HEK293T (cell line): ENCODE results near the gene ATF6B.

Experiments
- CTCF ChIA-PET: fragments of 350-600 bp; formaldehyde crosslinking; extraction: SDS; loops from one replicate; lab custom pipeline; 2021; ENCODE audit warnings: antibody characterized with exemption, inconsistent platforms; lab: Yijun Ruan, JAX
- POLR2A ChIA-PET: fragments of 350-600 bp; formaldehyde crosslinking; extraction: SDS; loops from one replicate; lab custom pipeline; 2020; ENCODE audit warnings: antibody characterized with exemption, inconsistent platforms; lab: Yijun Ruan, JAX
- DNase-seq: peaks from one replicate; pipeline ENCODE4 v3.0.0; 2012; ENCODE audit warnings: mixed read lengths; ENCODE audit errors: extremely low spot score
- ARNT ChIP-seq: fragments of 450-650 bp; IDR thresholded peaks from 2 replicates; pipeline ENCODE4 v1.6.1; 2017; ENCODE audit warnings: mild to moderate bottlenecking
- BHLHE40 ChIP-seq: fragments of 450-650 bp; IDR thresholded peaks from 2 replicates; pipeline ENCODE4 v1.6.1; 2016; ENCODE audit warnings: mild to moderate bottlenecking, moderate library complexity, borderline replicate concordance
- CTBP1 ChIP-seq: fragments of 450-650 bp; IDR thresholded peaks from 2 replicates; pipeline ENCODE4 v1.6.1; 2016; ENCODE audit warnings: borderline replicate concordance
- ELF4 ChIP-seq: fragments of 450-650 bp; IDR thresholded peaks from 2 replicates; pipeline ENCODE4 v1.6.1; 2017; ENCODE audit warnings: antibody characterized with exemption
- FOXA1 ChIP-seq: fragments of 450-650 bp; IDR thresholded peaks from 2 replicates; pipeline ENCODE4 v1.6.1; 2016; ENCODE audit warnings: mild to moderate bottlenecking
- FOXK2 ChIP-seq: fragments of 450-650 bp; IDR thresholded peaks from 2 replicates; pipeline ENCODE4 v1.6.1; 2016; ENCODE audit warnings: mild to moderate bottlenecking
- FOXM1 ChIP-seq: fragments of 450-650 bp; IDR thresholded peaks from 2 replicates; pipeline ENCODE4 v1.6.1; 2017; ENCODE audit warnings: mild to moderate bottlenecking, borderline replicate concordance
- HDGF ChIP-seq: fragments of 450-650 bp; IDR thresholded peaks from 2 replicates; pipeline ENCODE4 v1.6.1; 2017; ENCODE audit warnings: antibody characterized with exemption, borderline replicate concordance
- L3MBTL2 ChIP-seq: fragments of 450-650 bp; conservative IDR thresholded peaks from 2 replicates; pipeline ENCODE4 v1.6.1; 2016; ENCODE audit warnings: mild to moderate bottlenecking
- LEF1 ChIP-seq: fragments of 450-650 bp; IDR thresholded peaks from 2 replicates; pipeline ENCODE4 v1.6.1; 2017; ENCODE audit warnings: mild to moderate bottlenecking, borderline replicate concordance
- NFRKB ChIP-seq: fragments of 450-650 bp; IDR thresholded peaks from 2 replicates; pipeline ENCODE4 v1.6.1; 2016; ENCODE audit warnings: mild to moderate bottlenecking, moderate library complexity
- PKNOX1 ChIP-seq: fragments of 450-650 bp; IDR thresholded peaks from 2 replicates; pipeline ENCODE4 v1.6.1; 2016
- SP1 ChIP-seq: fragments of 450-650 bp; IDR thresholded peaks from 2 replicates; pipeline ENCODE4 v1.6.1; 2017
- SUZ12 ChIP-seq: fragments of 450-650 bp; IDR thresholded peaks from 2 replicates; pipeline ENCODE4 v1.6.1; 2016; ENCODE audit warnings: mild to moderate bottlenecking
- TARDBP ChIP-seq: fragments of 450-650 bp; IDR thresholded peaks from 2 replicates; pipeline ENCODE4 v1.6.1; 2016
- ZNF384 ChIP-seq: fragments of 450-650 bp; IDR thresholded peaks from 2 replicates; pipeline ENCODE4 v1.6.1; 2016

Gene ATF6B

GRCh38 chr6:32140420-32141046 is 12.5 kb upstream of the ATF6B start:
- ChIA-PET POLR2A (interaction anchor here (2.4 kb wide), 1 partner anchor 11 kb away, joined by 15 read pairs; the partner anchor contains the start of genes ATF6B and FKBPL), CTCF (no interaction called here)
- TF ChIP-seq FOXM1, result no peak
- no peak for TF ChIP-seq NFRKB
- TF ChIP-seq SUZ12, result no peak
- TF ChIP-seq ELF4, result no peak
- no peak for TF ChIP-seq PKNOX1
- TF ChIP-seq FOXK2, result no peak
- TF ChIP-seq ARNT, result no peak
- TF ChIP-seq LEF1, result no peak
- TF ChIP-seq HDGF, result no peak
- no peak for TF ChIP-seq L3MBTL2
- no peak for TF ChIP-seq FOXA1
- no peak for DNase-seq

DNA sequence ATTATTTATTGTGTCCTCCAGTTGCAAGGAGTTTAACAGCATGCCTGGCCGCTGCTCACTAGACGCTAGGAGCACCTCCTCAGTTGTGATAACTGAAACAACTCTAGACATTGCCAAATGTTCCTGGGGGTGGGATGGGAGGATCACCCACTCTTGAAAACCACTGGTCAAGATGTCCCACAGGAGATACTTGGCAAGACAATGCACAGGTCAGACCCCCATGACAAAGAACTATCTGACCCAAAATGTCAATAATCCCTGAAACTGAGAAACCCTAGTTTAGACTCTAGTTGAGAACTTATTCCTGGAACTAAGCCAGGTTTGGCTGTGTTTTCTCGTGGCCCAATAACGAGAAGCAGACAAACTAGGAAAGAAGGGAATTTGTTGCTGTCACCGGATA is 11.5 kb upstream of the ATF6B start:
- ChIA-PET POLR2A (interaction anchor here (2.4 kb wide), 1 partner anchor 10 kb away, joined by 15 read pairs; the partner anchor contains the start of genes ATF6B and FKBPL), CTCF (interaction anchor here (0.6 kb wide), 1 partner anchor 27 kb away, joined by 3 read pairs; no protein-coding TSS in a partner anchor)
- TF ChIP-seq ARNT (no peak), ELF4 (no peak), ZNF384 (no peak), NFRKB (no peak), FOXK2 (no peak), HDGF (no peak), LEF1 (no peak), TARDBP (no peak), L3MBTL2 (no peak)
- no peak for DNase-seq

- no peak for DNase-seq
- CTCF ChIA-PET, result no interaction called here
- TF ChIP-seq ARNT, result no peak
- no peak for TF ChIP-seq FOXM1
- TF ChIP-seq ELF4, result no peak
- TF ChIP-seq TARDBP, result no peak
- no peak for TF ChIP-seq FOXA1
- TF ChIP-seq SUZ12, result no peak
- TF ChIP-seq FOXK2, result no peak
- POLR2A ChIA-PET, result no interaction called here
Measured at GRCh38 chr6:32137454-32137853, 9.4 kb upstream of the ATF6B start.

DNA sequence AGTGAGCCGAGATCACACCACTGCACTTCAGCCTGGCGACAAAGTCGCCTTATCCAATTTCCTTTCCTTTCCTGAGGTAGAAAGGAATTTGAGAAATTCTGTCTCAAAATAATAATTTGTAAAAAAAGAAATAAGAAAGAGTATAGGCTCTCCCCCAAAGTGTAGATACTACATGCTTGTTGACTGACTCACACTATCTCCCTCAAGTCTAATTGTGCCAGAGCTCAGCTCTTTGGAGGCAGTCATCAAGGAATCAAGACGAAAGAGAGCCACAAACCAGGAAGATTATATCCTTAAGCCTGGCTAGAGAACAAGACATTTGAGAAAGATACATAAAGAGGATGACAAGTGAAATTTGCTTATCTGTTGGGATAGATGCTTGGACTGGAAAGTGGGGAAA is 5.7 kb upstream of the ATF6B start:
- DNase-seq, result no peak
- CTCF ChIA-PET, result no interaction called here
- TF ChIP-seq FOXK2 (no peak), FOXA1 (no peak), NFRKB (no peak), SUZ12 (no peak), L3MBTL2 (no peak), ARNT (no peak), CTBP1 (no peak), SP1 (no peak), PKNOX1 (no peak), FOXM1 (no peak), ELF4 (no peak), HDGF (no peak), ZNF384 (no peak), LEF1 (no peak)

DNA sequence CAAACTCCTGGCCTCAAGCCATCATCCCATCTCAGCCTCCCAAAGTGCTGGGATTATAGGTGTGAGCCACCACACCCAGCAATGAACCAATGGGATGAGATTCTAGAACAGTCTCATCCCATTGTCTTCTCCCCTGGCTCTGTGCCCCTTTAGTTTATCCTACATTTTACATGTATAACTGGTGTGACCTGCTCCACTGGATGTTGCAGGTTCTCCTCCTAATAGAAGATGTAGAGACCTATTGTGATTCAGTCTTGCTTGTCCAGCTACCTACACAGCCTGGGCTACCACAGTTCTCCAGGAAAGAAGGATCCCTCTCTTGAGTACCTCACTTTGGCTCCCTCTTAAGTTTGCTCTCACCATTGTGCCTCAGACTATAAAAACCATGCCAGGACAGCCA is 4.1 kb upstream of the ATF6B start:
- ChIA-PET CTCF (no interaction called here), POLR2A (no interaction called here)
- TF ChIP-seq CTBP1, result no peak
- no peak for TF ChIP-seq PKNOX1
- no peak for TF ChIP-seq TARDBP
- TF ChIP-seq FOXM1, result no peak
- no peak for TF ChIP-seq SUZ12
- no peak for TF ChIP-seq NFRKB
- DNase-seq, result no peak

More for the DNA sequence above, 5.7 kb upstream of the ATF6B start:
- POLR2A ChIA-PET, result no interaction called here

DNA sequence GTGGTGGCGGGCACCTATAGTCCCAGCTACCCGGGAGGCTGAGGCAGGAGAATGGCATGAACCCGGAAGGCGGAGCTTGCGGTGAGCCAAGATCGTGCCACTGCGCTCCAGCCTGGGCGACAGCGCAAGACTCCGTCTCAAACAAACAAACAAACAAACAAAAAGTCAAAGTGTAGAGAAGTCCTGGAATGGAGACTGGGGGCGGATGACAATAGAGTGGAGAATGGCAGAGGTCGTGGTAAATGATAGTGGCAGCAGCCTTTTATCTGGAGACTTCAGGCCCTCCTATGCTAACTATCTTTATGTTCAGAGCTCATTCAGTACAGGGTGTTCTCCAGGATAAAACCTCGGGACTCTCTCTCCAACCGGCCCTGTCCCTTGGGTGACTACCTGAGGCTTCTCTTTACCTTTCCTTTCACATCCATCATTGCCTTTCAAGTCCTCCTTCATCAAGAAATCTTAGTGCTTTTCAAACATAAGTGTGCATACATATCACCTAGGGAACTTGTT is 3.4 kb upstream of the ATF6B start:
- POLR2A ChIA-PET, result interaction anchor here (0.7 to 4.3 kb wide), 6 partner anchors 9 to 60 kb away, joined by 3 to 57 read pairs (median 12); partner anchors contain the start of genes AGPAT1 and PRRT1
- TF ChIP-seq HDGF (no peak), ARNT (no peak), SP1 (no peak), BHLHE40 (no peak), LEF1 (no peak), SUZ12 (no peak), ZNF384 (no peak), L3MBTL2 (no peak), FOXM1 (no peak), PKNOX1 (no peak), TARDBP (no peak), FOXK2 (no peak), CTBP1 (no peak), FOXA1 (no peak), ELF4 (no peak), NFRKB (no peak)
- no peak for DNase-seq
- CTCF ChIA-PET, result no interaction called here
